ENCODE measurements around the gene ANKK1. TPM values are rescaled to one million over a fixed set of nuclear protein-coding genes. Genes with fewer than 3 reads are reported as not detected.

The ANKK1 gene
- total and polyA plus RNA-seq, 9 of the 15 experiments (the other 6 are each of a cell fraction or from before 2014, with no cell fraction given) = not detected

GRCh38 chr11:113448316-113448677 is 60.7 kb downstream of the ANKK1 start:
- CTCF ChIA-PET (ENCODE audit: low intra/inter-chr PET ratio) = no interaction called here
- Histone ChIP-seq H3K27me3 (ENCODE audit: control insufficient read depth in 2 of 2, insufficient read depth in 2 of 2, low read length in 2 of 2) (peaks cover 11 to 44% of the 10 kb centered on the region in 2 experiments), H3K27ac (ENCODE audit: extremely low read depth, low read depth, low read length) (no peak overlapping the region), H3K4me2 (ENCODE audit: insufficient read depth, low read length) (no peak overlapping the region), H3K9me1 (ENCODE audit: control insufficient read depth, insufficient read depth, low read length) (no peaks in the 10 kb centered on the region), H3K4me1 (replicated peaks in 1 of 2; ENCODE audit: control insufficient read depth in 2 of 2, insufficient read depth in 2 of 2, low read length in 2 of 2) (peaks cover 0 to 5% of the 10 kb centered on the region in 2 experiments; a peak in 1 of 5 replicates), H4K20me1 (replicated peaks; ENCODE audit: control insufficient read depth, insufficient read depth, low read length) (peaks cover 4% of the 10 kb centered on the region; the same call in 1 of the 2 replicates), H3K9me3 (replicated peaks; ENCODE audit: control insufficient read depth, insufficient read depth, low read depth, low read length) (no peaks in the 10 kb centered on the region), H3K9ac (ENCODE audit: insufficient read depth in 1 of 2, low read depth in 2 of 2, low read length in 2 of 2) (no peak overlapping the region), H3K36me3 (ENCODE audit: control insufficient read depth, insufficient read depth, low read length) (no peaks in the 10 kb centered on the region), H2AFZ (ENCODE audit: low read depth, low read length) (no peak overlapping the region), H3K4me3 (no peak overlapping the region), H3K79me2 (ENCODE audit: control insufficient read depth, insufficient read depth, low read length) (no peaks in the 10 kb centered on the region)
- no TSS peak for BruUV-seq (replicated peaks)
- intact Hi-C loops (cut with micrococcal nuclease) (no loop called here), in situ Hi-C loops (cut with MboI) (no loop called here)
- POLR2A ChIA-PET = interaction anchor here (0.6 to 1.6 kb wide), 3 partner anchors 10 to 487 kb away, joined by 4 to 5 read pairs (median 5); partner anchors contain the start of gene NCAM1
- WGBS (ENCODE audit: insufficient coverage, low coverage, missing lambda C conversion rate) = 0% methylated on average over 3 of the region's 5 CpGs
- ATAC-seq (no peak; the same call in 2 of the 3 replicates), DNase-seq (ENCODE audit: extremely low read depth in 1 of 4, low spot score in 3 of 4) (no peak), FAIRE-seq (no peak)
- peak; percentile 83; the same call in 1 of the 2 replicates for TF ChIP-seq ZNF175 (CRISPR knock-in tag; IDR thresholded peaks at IDR 0.05; ENCODE audit: low read depth)
- no peak for TF ChIP-seq GMEB1 (CRISPR knock-in tag; IDR thresholded peaks at IDR 0.05)
- TF ChIP-seq ZNF639 (CRISPR knock-in tag; conservative IDR thresholded peaks at IDR 0.05 in 1 of 2, IDR thresholded peaks at IDR 0.05 in 1 of 2) = 0 out of 4 replicates have a peak, but pooled peaks of 1 of the 2 experiments have one; percentile 3
- TF ChIP-seq LCOR (CRISPR knock-in tag; IDR thresholded peaks at IDR 0.05) = no peak
- 0 out of 2 replicates have a peak, but pooled peaks have one; percentile 6 for TF ChIP-seq GABPA (tag; conservative IDR thresholded peaks at IDR 0.05; ENCODE audit: low read depth)
- no peak for TF ChIP-seq CCNT2 (IDR thresholded peaks at IDR 0.05; ENCODE audit: borderline replicate concordance, extremely low read depth, insufficient read length, low read depth, low read length)
- TF ChIP-seq ZNF699 (CRISPR knock-in tag; IDR thresholded peaks at IDR 0.05; ENCODE audit: insufficient replicate concordance) = no peak
- no peak for TF ChIP-seq ZNF512 (tag; IDR thresholded peaks at IDR 0.05)
- TF ChIP-seq FOSL1 (tag; conservative IDR thresholded peaks at IDR 0.05) = peak; percentile 42
- no peak for TF ChIP-seq ATF1 (CRISPR knock-in tag; IDR thresholded peaks at IDR 0.05)
- 0 out of 2 replicates have a peak, but pooled peaks have one; percentile 6 for TF ChIP-seq ATF1 (tag; IDR thresholded peaks at IDR 0.05)
- TF ChIP-seq NR2C2 (CRISPR knock-in tag; IDR thresholded peaks at IDR 0.05) = no peak
- 0 out of 2 replicates have a peak, but pooled peaks have one; percentile 8 for TF ChIP-seq NR2C2 (tag; IDR thresholded peaks at IDR 0.05)
- TF ChIP-seq ELF1 (tag; IDR thresholded peaks at IDR 0.05) = no peak
- TF ChIP-seq EHMT2 (IDR thresholded peaks at IDR 0.05) = no peak
- no peak for TF ChIP-seq DMBX1 (CRISPR knock-in tag; IDR thresholded peaks at IDR 0.05; ENCODE audit: borderline replicate concordance)
